HepG2 (cell line): ENCODE results near the gene FGFR3. TPM values are rescaled to one million over a fixed set of nuclear protein-coding genes. Genes with fewer than 3 reads are reported as not detected.

Experiments
- ATAC-seq: fragments of 200-7000 bp; cut with Tn5 transposase; 3 replicates; pipeline ENCODE4 v1.9.1; 2020; ENCODE audit warnings: mild to moderate bottlenecking, moderate library complexity
- BruUV-seq: library from RNA; stranded (reverse); fragments of 400-500 nt; replicated peaks from 2 replicates; lab custom pipeline; 2021; lab: Mats Ljungman, UMichigan
- CTCF ChIA-PET: fragments of 300-600 bp; formaldehyde crosslinking; extraction: SDS; loops from one replicate; lab custom pipeline; 2021; ENCODE audit warnings: low total read pairs, inconsistent platforms, low intra/inter-chr PET ratio; lab: Yijun Ruan, JAX
- POLR2A ChIA-PET: fragments of 350-600 bp; sonication (Branson Sonifier 250); formaldehyde crosslinking; loops from one replicate; lab custom pipeline; 2020; ENCODE audit warnings: antibody characterized with exemption, inconsistent platforms; lab: Yijun Ruan, JAX
- DNase-seq: peaks from one replicate; pipeline ENCODE4 v3.0.0-alpha.2; 2015; ENCODE audit warnings: low spot score
- FAIRE-seq: peaks from 3 replicates; lab custom pipeline; 2011; peaks lifted over from hg19 to GRCh38; lab: Jason Lieb, UNC
- H2AFZ ChIP-seq: one replicate; pipeline ENCODE4 v1.6.1; 2011; ENCODE audit warnings: low read length, inconsistent platforms
- H3K27ac ChIP-seq: fragments of 300-600 bp; 3 replicates; pipeline ENCODE4 v1.8.0; 2011; ENCODE audit warnings: mixed run types, mild to moderate bottlenecking, mixed read lengths, low read length, inconsistent platforms; ENCODE audit not compliant: insufficient read depth; ENCODE audit errors: extremely low read length
- H3K27me3 ChIP-seq, 2 experiments: fragments of 200-600 bp in 1 of 2; 2 replicates in 1 of 2; 3 replicates in 1 of 2; pipeline versions ENCODE4 v1.6.0 to v1.8.0; 2011; ENCODE audit warnings: low read length in 2 of 2, mild to moderate bottlenecking in 2 of 2, moderate library complexity in 2 of 2, inconsistent platforms in 1 of 2; ENCODE audit not compliant: insufficient read depth in 2 of 2, control insufficient read depth in 1 of 2
- H3K36me3 ChIP-seq, 2 experiments: fragments of 200-600 bp in 1 of 2; replicated peaks in 1 of 2; 2 replicates in 1 of 2; 3 replicates in 1 of 2; pipeline versions ENCODE4 v1.5.1 to v1.8.0; 2011; ENCODE audit warnings: low read length in 2 of 2, inconsistent platforms in 1 of 2; ENCODE audit not compliant: insufficient read depth in 2 of 2, control insufficient read depth in 1 of 2
- H3K4me1 ChIP-seq: 2 replicates; pipeline ENCODE4 v1.5.1; 2012; ENCODE audit warnings: low read length, inconsistent platforms; ENCODE audit not compliant: insufficient read depth
- H3K4me2 ChIP-seq: 2 replicates; pipeline ENCODE4 v1.6.0; 2011; ENCODE audit warnings: low read depth, low read length, inconsistent platforms
- H3K4me3 ChIP-seq, 3 experiments: fragments of 200-600 bp in 1 of 3; sonication (generic), shearing (Covaris generic) in 1 of 3; replicated peaks in 1 of 3; 2 replicates each; pipeline ENCODE4 v1.5.1; 2011 to 2016; ENCODE audit warnings: low read length in 3 of 3, inconsistent platforms in 2 of 3, low read depth in 2 of 3, mild to moderate bottlenecking in 2 of 3, control low read depth in 1 of 3, mixed read lengths in 1 of 3; ENCODE audit not compliant: insufficient read depth in 1 of 3
- H3K79me2 ChIP-seq: one replicate; pipeline ENCODE4 v1.6.1; 2011; ENCODE audit warnings: low read length, inconsistent platforms; ENCODE audit not compliant: insufficient read depth
- H3K9ac ChIP-seq: 2 replicates; pipeline ENCODE4 v1.6.0; 2011; ENCODE audit warnings: mild to moderate bottlenecking, low read depth, low read length, inconsistent platforms; ENCODE audit not compliant: insufficient read depth
- H3K9me3 ChIP-seq: 2 replicates; pipeline ENCODE4 v1.5.1; 2012; ENCODE audit warnings: mild to moderate bottlenecking, low read length
- H4K20me1 ChIP-seq: 2 replicates; pipeline ENCODE4 v1.6.0; 2011; ENCODE audit warnings: inconsistent platforms, mild to moderate bottlenecking, low read length, moderate library complexity; ENCODE audit not compliant: insufficient read depth
- AGO2 ChIP-seq: fragments of 200-400 bp; formaldehyde crosslinking; optimal IDR thresholded peaks from 2 replicates; pipeline ENCODE3; 2017; ENCODE audit warnings: mild to moderate bottlenecking, low read depth, low read length, moderate library complexity
- BCL6 ChIP-seq: IDR thresholded peaks from 2 replicates; pipeline ENCODE4 v1.6.1; 2016; ENCODE audit warnings: missing genetic modification reagents, missing compliant biosample characterization
- DMAP1 ChIP-seq: IDR thresholded peaks from 2 replicates; pipeline ENCODE4 v1.6.1; 2016
- HNRNPL ChIP-seq: fragments of 200-400 bp; formaldehyde crosslinking; IDR thresholded peaks from 2 replicates; pipeline ENCODE4 v1.6.1; 2017; ENCODE audit warnings: mild to moderate bottlenecking, low read depth, low read length
- MED13 ChIP-seq: sonication (generic); formaldehyde crosslinking; IDR thresholded peaks from 2 replicates; pipeline ENCODE4 v1.5.0; 2020; ENCODE audit warnings: missing genetic modification reagents
- MYC ChIP-seq: sonication (generic); formaldehyde crosslinking; IDR thresholded peaks from 2 replicates; pipeline ENCODE4 v1.9.0; 2021; ENCODE audit warnings: missing genetic modification reagents, borderline replicate concordance
- POLR2G ChIP-seq: fragments of 200-400 bp; formaldehyde crosslinking; IDR thresholded peaks from 2 replicates; pipeline ENCODE4 v1.6.1; 2018; ENCODE audit warnings: mild to moderate bottlenecking, low read depth, low read length, moderate library complexity
- RFXAP ChIP-seq: sonication (generic); formaldehyde crosslinking; IDR thresholded peaks from 2 replicates; pipeline ENCODE4 v1.4.0; 2020; ENCODE audit warnings: missing genetic modification reagents, borderline replicate concordance
- SMAD1 ChIP-seq: sonication (generic); formaldehyde crosslinking; IDR thresholded peaks from 2 replicates; pipeline ENCODE4 v1.4.0; 2020; ENCODE audit warnings: missing genetic modification reagents, low read depth, mild to moderate bottlenecking, borderline replicate concordance
- TEAD3 ChIP-seq: optimal IDR thresholded peaks from 2 replicates; pipeline ENCODE3; 2016; ENCODE audit warnings: borderline replicate concordance
- TP53 ChIP-seq: sonication (generic); formaldehyde crosslinking; conservative IDR thresholded peaks from 2 replicates; pipeline ENCODE4 v1.4.0; 2020; ENCODE audit warnings: missing genetic modification reagents
- ZNF7 ChIP-seq: IDR thresholded peaks from 2 replicates; pipeline ENCODE4 v1.6.1; 2016; ENCODE audit warnings: missing biosample characterization, missing genetic modification reagents
- ZNF773 ChIP-seq: sonication (generic); formaldehyde crosslinking; IDR thresholded peaks from 2 replicates; pipeline ENCODE4 v1.4.0; 2020; ENCODE audit warnings: missing genetic modification reagents, borderline replicate concordance
- WGBS: methylation state at CpG from one replicate; pipeline ENCODE4 v1.1.6; 2017; ENCODE audit warnings: low lambda C conversion rate; 5-methylcytosine and 5-hydroxymethylcytosine counted together
- in situ Hi-C: cut with HindIII; loops from 2 replicates; pipeline ENCODE4 v1.10.0; 2017; ENCODE audit warnings: low pct_unique_long_range_greater_than_20kb; ENCODE audit not compliant: extremely low pct_ligation_motif_present
- intact Hi-C: fragments of 100-400 bp; cut with micrococcal nuclease; formaldehyde crosslinking; loops from one replicate; pipeline ENCODE4 v1.10.0; 2022; ENCODE audit not compliant: unreplicated experiment
- polyA plus RNA-seq, 8 experiments: library from polyadenylated mRNA; depleted of rRNA in 3 of 8; stranded (reverse) in 7 of 8; unstranded in 1 of 8; fragments of >200 nt; fragmentation: Illumina TruSeq in 4 of 8; extraction: Trizol in 4 of 8; gene quantifications; 2 replicates each; pipeline versions ENCODE4 v1.2.1 to v1.2.3, GENCODE V29; 2011 to 2016; ENCODE audit warnings: low read depth in 4 of 8, missing spikeins in 1 of 8, mixed read lengths in 1 of 8; ENCODE audit not compliant: insufficient read depth in 1 of 8
- total RNA-seq, 5 experiments: library from RNA; depleted of rRNA; stranded (reverse); fragments of >200 nt; fragmentation: Illumina TruSeq; extraction: Trizol; gene quantifications; 2 replicates each; pipeline ENCODE4 v1.2.3, GENCODE V29; 2016; ENCODE audit warnings: low read depth in 1 of 5
- TF ChIP-seq, protein P1 (sequence below): sonication (generic); formaldehyde crosslinking; conservative IDR thresholded peaks from 2 replicates; pipeline ENCODE4 v1.4.0; 2020; ENCODE audit warnings: missing genetic modification reagents
- TF ChIP-seq, protein P2 (sequence below): sonication (generic); formaldehyde crosslinking; IDR thresholded peaks from 2 replicates; pipeline ENCODE4 v1.4.0; 2020; ENCODE audit warnings: missing genetic modification reagents
- TF ChIP-seq, protein P3 (sequence below): IDR thresholded peaks from 2 replicates; pipeline ENCODE4 v1.6.1; 2016; ENCODE audit warnings: missing compliant biosample characterization, missing genetic modification reagents, borderline replicate concordance
- TF ChIP-seq, protein P4 (sequence below): sonication (generic); IDR thresholded peaks from 2 replicates; pipeline ENCODE4 v1.6.1; 2016; ENCODE audit warnings: low read depth, borderline replicate concordance
- TF ChIP-seq, protein P5 (sequence below): sonication (generic); formaldehyde crosslinking; IDR thresholded peaks from 2 replicates; pipeline ENCODE4 v1.5.0; 2020; ENCODE audit warnings: missing genetic modification reagents

Gene FGFR3
- total and polyA plus RNA-seq, 2 of the 13 experiments (the other 11 are each of a cell fraction or from before 2014, with no cell fraction given): 103 to 109 TPM

DNA sequence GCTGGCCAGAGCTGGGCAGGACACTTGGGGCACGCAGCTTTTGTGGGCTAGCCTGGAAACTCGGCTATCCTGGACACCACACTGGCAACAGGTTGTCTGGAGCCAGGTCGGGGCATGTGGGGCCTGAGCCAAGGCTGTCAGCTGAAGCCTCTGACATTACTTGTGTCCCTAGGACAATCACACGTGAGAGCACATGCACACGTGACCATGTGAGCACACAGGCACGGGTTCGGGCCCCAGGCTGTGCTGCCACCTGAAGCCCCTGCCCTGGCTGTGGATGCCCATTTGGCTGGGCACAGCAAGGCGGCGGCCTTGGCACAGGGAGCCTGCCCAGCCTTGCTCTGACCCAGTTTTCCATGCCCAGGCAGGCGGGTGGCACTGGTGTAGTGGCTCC lies 8.7 kb upstream of the FGFR3 start:
- intact Hi-C loops (no loop called here), in situ Hi-C loops (no loop called here)
- WGBS: no CpG with 5 or more reads among the region's 10 CpGs
- H3K27ac ChIP-seq: peak overlapping the region; percentile 69
- H3K4me1 ChIP-seq: peaks cover 96% of the 10 kb centered on the region
- no peaks in the 10 kb centered on the region for H3K9me3 ChIP-seq
- H3K4me3 ChIP-seq: peak overlapping the region; percentile 17 to 62 (median 29); a peak in 4 of 6 replicates
- no peak for FAIRE-seq
- no peaks in the 10 kb centered on the region for H3K36me3 ChIP-seq
- H2AFZ ChIP-seq: no peak overlapping the region
- ChIA-PET CTCF (no interaction called here), POLR2A (interaction anchor here (2.3 to 34.3 kb wide), 4 partner anchors 5 to 37 kb away, joined by 18 to 1258 read pairs (median 638); partner anchors contain the start of gene FGFR3)
- BruUV-seq: no TSS peak
- H3K9ac ChIP-seq: peak overlapping the region; percentile 55
- H4K20me1 ChIP-seq: no peaks in the 10 kb centered on the region
- no peaks in the 10 kb centered on the region for H3K79me2 ChIP-seq
- no peak for ATAC-seq
- DNase-seq: peak; percentile 29
- 0 out of 5 replicates have a peak, but pooled peaks cover 0 to 2% of the 10 kb centered on the region in 2 experiments for H3K27me3 ChIP-seq
- H3K4me2 ChIP-seq: peak overlapping the region; percentile 89
- TF ChIP-seq, protein P1, sequence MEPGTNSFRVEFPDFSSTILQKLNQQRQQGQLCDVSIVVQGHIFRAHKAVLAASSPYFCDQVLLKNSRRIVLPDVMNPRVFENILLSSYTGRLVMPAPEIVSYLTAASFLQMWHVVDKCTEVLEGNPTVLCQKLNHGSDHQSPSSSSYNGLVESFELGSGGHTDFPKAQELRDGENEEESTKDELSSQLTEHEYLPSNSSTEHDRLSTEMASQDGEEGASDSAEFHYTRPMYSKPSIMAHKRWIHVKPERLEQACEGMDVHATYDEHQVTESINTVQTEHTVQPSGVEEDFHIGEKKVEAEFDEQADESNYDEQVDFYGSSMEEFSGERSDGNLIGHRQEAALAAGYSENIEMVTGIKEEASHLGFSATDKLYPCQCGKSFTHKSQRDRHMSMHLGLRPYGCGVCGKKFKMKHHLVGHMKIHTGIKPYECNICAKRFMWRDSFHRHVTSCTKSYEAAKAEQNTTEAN: 0 out of 2 replicates have a peak, but pooled peaks have one; percentile 12
- TF ChIP-seq MYC (0 out of 2 replicates have a peak, but pooled peaks have one; percentile 32), ZNF773 (no peak), SMAD1 (CRISPR knock-in tag) (0 out of 2 replicates have a peak, but pooled peaks have one; percentile 4), TEAD3 (CRISPR knock-in tag) (peak; percentile 20), MED13 (0 out of 2 replicates have a peak, but pooled peaks have one; percentile 54), POLR2G (no peak), ZNF7 (CRISPR knock-in tag) (no peak), DMAP1 (no peak), AGO2 (peak; percentile 81), RFXAP (peak; percentile 56; the same call in 1 of the 2 replicates), BCL6 (CRISPR knock-in tag) (0 out of 2 replicates have a peak, but pooled peaks have one; percentile 5), HNRNPL (peak; percentile 94), TP53 (CRISPR knock-in tag) (0 out of 2 replicates have a peak, but pooled peaks have one; percentile 11)
- TF ChIP-seq, protein P2, sequence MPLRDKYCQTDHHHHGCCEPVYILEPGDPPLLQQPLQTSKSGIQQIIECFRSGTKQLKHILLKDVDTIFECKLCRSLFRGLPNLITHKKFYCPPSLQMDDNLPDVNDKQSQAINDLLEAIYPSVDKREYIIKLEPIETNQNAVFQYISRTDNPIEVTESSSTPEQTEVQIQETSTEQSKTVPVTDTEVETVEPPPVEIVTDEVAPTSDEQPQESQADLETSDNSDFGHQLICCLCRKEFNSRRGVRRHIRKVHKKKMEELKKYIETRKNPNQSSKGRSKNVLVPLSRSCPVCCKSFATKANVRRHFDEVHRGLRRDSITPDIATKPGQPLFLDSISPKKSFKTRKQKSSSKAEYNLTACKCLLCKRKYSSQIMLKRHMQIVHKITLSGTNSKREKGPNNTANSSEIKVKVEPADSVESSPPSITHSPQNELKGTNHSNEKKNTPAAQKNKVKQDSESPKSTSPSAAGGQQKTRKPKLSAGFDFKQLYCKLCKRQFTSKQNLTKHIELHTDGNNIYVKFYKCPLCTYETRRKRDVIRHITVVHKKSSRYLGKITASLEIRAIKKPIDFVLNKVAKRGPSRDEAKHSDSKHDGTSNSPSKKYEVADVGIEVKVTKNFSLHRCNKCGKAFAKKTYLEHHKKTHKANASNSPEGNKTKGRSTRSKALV (CRISPR knock-in tag): no peak
- TF ChIP-seq, protein P3, sequence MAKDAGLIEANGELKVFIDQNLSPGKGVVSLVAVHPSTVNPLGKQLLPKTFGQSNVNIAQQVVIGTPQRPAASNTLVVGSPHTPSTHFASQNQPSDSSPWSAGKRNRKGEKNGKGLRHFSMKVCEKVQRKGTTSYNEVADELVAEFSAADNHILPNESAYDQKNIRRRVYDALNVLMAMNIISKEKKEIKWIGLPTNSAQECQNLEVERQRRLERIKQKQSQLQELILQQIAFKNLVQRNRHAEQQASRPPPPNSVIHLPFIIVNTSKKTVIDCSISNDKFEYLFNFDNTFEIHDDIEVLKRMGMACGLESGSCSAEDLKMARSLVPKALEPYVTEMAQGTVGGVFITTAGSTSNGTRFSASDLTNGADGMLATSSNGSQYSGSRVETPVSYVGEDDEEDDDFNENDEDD (CRISPR knock-in tag): 0 out of 2 replicates have a peak, but pooled peaks have one; percentile 31
- TF ChIP-seq, protein P4, sequence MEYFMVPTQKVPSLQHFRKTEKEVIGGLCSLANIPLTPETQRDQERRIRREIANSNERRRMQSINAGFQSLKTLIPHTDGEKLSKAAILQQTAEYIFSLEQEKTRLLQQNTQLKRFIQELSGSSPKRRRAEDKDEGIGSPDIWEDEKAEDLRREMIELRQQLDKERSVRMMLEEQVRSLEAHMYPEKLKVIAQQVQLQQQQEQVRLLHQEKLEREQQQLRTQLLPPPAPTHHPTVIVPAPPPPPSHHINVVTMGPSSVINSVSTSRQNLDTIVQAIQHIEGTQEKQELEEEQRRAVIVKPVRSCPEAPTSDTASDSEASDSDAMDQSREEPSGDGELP: peak; percentile 22; the same call in 1 of the 2 replicates
- TF ChIP-seq, protein P5, sequence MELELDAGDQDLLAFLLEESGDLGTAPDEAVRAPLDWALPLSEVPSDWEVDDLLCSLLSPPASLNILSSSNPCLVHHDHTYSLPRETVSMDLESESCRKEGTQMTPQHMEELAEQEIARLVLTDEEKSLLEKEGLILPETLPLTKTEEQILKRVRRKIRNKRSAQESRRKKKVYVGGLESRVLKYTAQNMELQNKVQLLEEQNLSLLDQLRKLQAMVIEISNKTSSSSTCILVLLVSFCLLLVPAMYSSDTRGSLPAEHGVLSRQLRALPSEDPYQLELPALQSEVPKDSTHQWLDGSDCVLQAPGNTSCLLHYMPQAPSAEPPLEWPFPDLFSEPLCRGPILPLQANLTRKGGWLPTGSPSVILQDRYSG (CRISPR knock-in tag): peak; percentile 70; the same call in 1 of the 2 replicates
